ENCODE measurements around the gene SLCO3A1. TPM values are rescaled to one million over a fixed set of nuclear protein-coding genes. Genes with fewer than 3 reads are reported as not detected.

Gene SLCO3A1
- total and polyA plus RNA-seq, 2 of the 8 experiments (the other 6 are each of a cell fraction or from before 2014, with no cell fraction given), result 15.1 to 20.4 TPM

DNA sequence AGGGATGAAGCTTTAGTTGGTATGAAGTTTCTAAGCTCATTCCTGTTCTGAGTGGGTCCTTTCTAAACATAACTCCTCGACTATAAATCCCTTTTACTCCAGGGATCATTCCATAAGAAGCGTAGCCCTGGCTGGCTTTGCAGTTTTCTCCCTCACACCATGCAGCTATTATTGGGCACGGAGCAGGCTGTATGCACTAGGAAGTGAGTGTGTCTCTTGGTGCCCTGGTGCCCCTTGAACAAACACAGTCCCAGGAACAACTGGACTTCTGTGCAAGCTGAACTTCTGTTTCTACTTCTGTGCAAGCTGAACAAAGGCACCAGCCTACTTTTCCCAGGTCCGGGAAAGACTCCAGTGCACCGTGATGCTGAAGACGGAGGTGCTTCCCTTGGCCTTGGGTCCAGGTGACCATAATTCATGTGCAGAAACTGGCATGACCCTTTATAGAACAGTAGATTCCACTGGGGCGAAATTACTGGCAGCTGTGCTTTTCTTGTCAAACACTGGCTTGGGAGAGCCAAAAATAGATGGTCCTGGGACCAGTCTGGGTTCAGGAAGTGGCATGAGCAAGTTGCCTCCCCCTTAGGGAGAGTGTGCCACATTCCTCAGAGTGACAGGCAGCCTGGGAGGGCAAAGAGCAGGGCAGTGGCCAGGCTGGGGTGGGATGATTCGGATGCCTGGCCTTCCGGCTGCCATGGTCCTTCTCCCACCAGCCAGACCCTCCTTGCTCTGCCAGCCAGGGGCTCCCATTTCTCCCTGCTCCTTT lies 127.2 kb downstream of the SLCO3A1 start:
- peaks cover under 1% of the 10 kb centered on the region; the same call in 1 of the 2 replicates for H3K79me1 ChIP-seq (ENCODE audit: low read depth, low read length)
- H2AFZ ChIP-seq (ENCODE audit: low read length), result no peak overlapping the region
- no peak overlapping the region for H3K4ac ChIP-seq (replicated peaks; ENCODE audit: insufficient read length, low read depth, low read length)
- 91% methylated on average over 9 of the region's 9 CpGs; no CpG with 5 or more reads in 1 of the 2 experiments for WGBS, 2 experiments (ENCODE audit: extremely low coverage in 1 of 2, insufficient coverage in 1 of 2, insufficient read length in 1 of 2, insufficient replicate concordance in 2 of 2, low coverage in 1 of 2, low lambda C conversion rate in 2 of 2, missing lambda C conversion rate in 1 of 2)
- no peak overlapping the region for H2BK20ac ChIP-seq (ENCODE audit: low read length)
- H3K56ac ChIP-seq (replicated peaks; ENCODE audit: insufficient read length, low read depth, low read length), result no peak overlapping the region
- no peak overlapping the region for H3K23ac ChIP-seq (ENCODE audit: insufficient read length)
- ChIA-PET POLR2A (ENCODE audit: partially characterized antibody) (no interaction called here), CTCF (ENCODE audit: partially characterized antibody) (interaction anchor here (0.6 to 7.3 kb wide), 10 partner anchors 10 to 129 kb away, joined by 3 to 52 read pairs (median 4); no protein-coding TSS in a partner anchor)
- no peaks in the 10 kb centered on the region for H3K79me2 ChIP-seq (ENCODE audit: control insufficient read depth in 1 of 2, insufficient read depth in 2 of 2, low read length in 2 of 2)
- no peak overlapping the region for H3K27ac ChIP-seq (ENCODE audit: low read depth, low read length)
- no peak overlapping the region for H4K5ac ChIP-seq (ENCODE audit: insufficient read length, low read depth, low read length)
- no peak overlapping the region for H2BK5ac ChIP-seq (ENCODE audit: low read depth, low read length)
- no peak for DNase-seq (ENCODE audit: low read depth in 1 of 2, low spot score in 2 of 2)
- H3K9me3 ChIP-seq (ENCODE audit: insufficient read depth in 2 of 2, low read depth in 1 of 2, low read length in 1 of 2), result no peaks in the 10 kb centered on the region
- H4K20me1 ChIP-seq (replicated peaks in 1 of 2; ENCODE audit: control insufficient read depth in 1 of 2, insufficient read depth in 2 of 2, low read length in 2 of 2), result no peaks in the 10 kb centered on the region
- H3K4me3 ChIP-seq (ENCODE audit: extremely low read depth in 1 of 4, insufficient read depth in 2 of 4, low read depth in 3 of 4, low read length in 4 of 4), result no peak overlapping the region
- no peak overlapping the region for H3K9ac ChIP-seq (replicated peaks in 1 of 4; ENCODE audit: extremely low read depth in 1 of 4, low read depth in 3 of 4, low read length in 3 of 4)
- no peak overlapping the region for H3K14ac ChIP-seq (ENCODE audit: insufficient read length)
- peaks cover 0 to 3% (median 0%) of the 10 kb centered on the region in 4 experiments; a peak in 1 of 7 replicates for H3K4me1 ChIP-seq (replicated peaks in 1 of 4; ENCODE audit: control insufficient read depth in 3 of 4, insufficient read depth in 4 of 4, low read length in 3 of 4)
- no peaks in the 10 kb centered on the region for H3K23me2 ChIP-seq (ENCODE audit: low read depth, low read length)
- H3K36me3 ChIP-seq (ENCODE audit: control insufficient read depth in 2 of 4, insufficient read depth in 4 of 4, low read length in 3 of 4), result no peaks in the 10 kb centered on the region
- H2BK12ac ChIP-seq (ENCODE audit: low read depth, low read length), result no peak overlapping the region
- no peak overlapping the region for H2BK120ac ChIP-seq (replicated peaks; ENCODE audit: low read depth, low read length)
- no peak overlapping the region for H4K8ac ChIP-seq (ENCODE audit: extremely low read depth, insufficient read depth, low read length)
- H3K27me3 ChIP-seq (replicated peaks in 1 of 4; ENCODE audit: control insufficient read depth in 3 of 4, extremely low read depth in 1 of 4, insufficient read depth in 3 of 4, low read length in 3 of 4), result no peaks in the 10 kb centered on the region
- H3K18ac ChIP-seq (ENCODE audit: extremely low read depth, low read length), result no peak overlapping the region
- FAIRE-seq, result no peak
- no peak overlapping the region for H3K4me2 ChIP-seq (ENCODE audit: insufficient read depth in 1 of 2, low read depth in 2 of 2, low read length in 2 of 2)
- no peak overlapping the region for H4K91ac ChIP-seq (replicated peaks; ENCODE audit: insufficient read length, low read length)
- H2AK5ac ChIP-seq (ENCODE audit: low read depth, low read length), result no peak overlapping the region
- 0 out of 2 replicates have a peak overlapping the region, but pooled peaks have one; percentile 35 for H2BK15ac ChIP-seq (ENCODE audit: low read length)
- TF ChIP-seq TBP (IDR thresholded peaks at IDR 0.05; ENCODE audit: low read depth, low read length), result no peak
- TF ChIP-seq, protein P1, sequence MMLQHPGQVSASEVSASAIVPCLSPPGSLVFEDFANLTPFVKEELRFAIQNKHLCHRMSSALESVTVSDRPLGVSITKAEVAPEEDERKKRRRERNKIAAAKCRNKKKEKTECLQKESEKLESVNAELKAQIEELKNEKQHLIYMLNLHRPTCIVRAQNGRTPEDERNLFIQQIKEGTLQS (IDR thresholded peaks at IDR 0.05; ENCODE audit: insufficient read depth, low read depth, low read length), result no peak
- TF ChIP-seq ASH2L (IDR thresholded peaks at IDR 0.05; ENCODE audit: low read length), result no peak
- TF ChIP-seq TAF7 (optimal IDR thresholded peaks at IDR 0.05; ENCODE audit: borderline replicate concordance, low read depth, low read length), result no peak
- no peak for TF ChIP-seq SUZ12 (IDR thresholded peaks at IDR 0.05; ENCODE audit: low read length)
- no peak for TF ChIP-seq HDAC6 (IDR thresholded peaks at IDR 0.05; ENCODE audit: low read depth, low read length)
- TF ChIP-seq TEAD4 (IDR thresholded peaks at IDR 0.05; ENCODE audit: low read depth, low read length), result no peak
- no peak for TF ChIP-seq MAFK (IDR thresholded peaks at IDR 0.05; ENCODE audit: low read depth, low read length)
- TF ChIP-seq, protein P2, sequence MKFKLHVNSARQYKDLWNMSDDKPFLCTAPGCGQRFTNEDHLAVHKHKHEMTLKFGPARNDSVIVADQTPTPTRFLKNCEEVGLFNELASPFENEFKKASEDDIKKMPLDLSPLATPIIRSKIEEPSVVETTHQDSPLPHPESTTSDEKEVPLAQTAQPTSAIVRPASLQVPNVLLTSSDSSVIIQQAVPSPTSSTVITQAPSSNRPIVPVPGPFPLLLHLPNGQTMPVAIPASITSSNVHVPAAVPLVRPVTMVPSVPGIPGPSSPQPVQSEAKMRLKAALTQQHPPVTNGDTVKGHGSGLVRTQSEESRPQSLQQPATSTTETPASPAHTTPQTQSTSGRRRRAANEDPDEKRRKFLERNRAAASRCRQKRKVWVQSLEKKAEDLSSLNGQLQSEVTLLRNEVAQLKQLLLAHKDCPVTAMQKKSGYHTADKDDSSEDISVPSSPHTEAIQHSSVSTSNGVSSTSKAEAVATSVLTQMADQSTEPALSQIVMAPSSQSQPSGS (IDR thresholded peaks at IDR 0.05; ENCODE audit: low read length), result no peak
- TF ChIP-seq SIN3A (conservative IDR thresholded peaks at IDR 0.05 in 1 of 2, IDR thresholded peaks at IDR 0.05 in 1 of 2; ENCODE audit: low read depth in 1 of 2, low read length in 2 of 2), result no peak
